Panc1 (cell line): ENCODE data around the gene RBPMS2. TPM values are rescaled to one million over a fixed set of nuclear protein-coding genes. Genes with fewer than 3 reads are reported as not detected.

Source experiments
- ATAC-seq: fragments of 200-7000 bp; cut with Tn5 transposase; 2 replicates; pipeline ENCODE4 v1.9.1; 2020; ENCODE audit warnings: mild to moderate bottlenecking, moderate library complexity
- BruUV-seq: library from RNA; stranded (reverse); fragments of 400-500 nt; replicated peaks from 2 replicates; lab custom pipeline; 2021; lab: Mats Ljungman, UMichigan
- CTCF ChIA-PET: fragments of 300-600 bp; sonication (Branson Sonifier 250); formaldehyde crosslinking; loops from one replicate; lab custom pipeline; 2022; ENCODE audit warnings: antibody characterized with exemption; lab: Charles Lee
- POLR2A ChIA-PET: fragments of 300-600 bp; sonication (Branson Sonifier 250); formaldehyde crosslinking; loops from one replicate; lab custom pipeline; 2022; ENCODE audit warnings: antibody characterized with exemption; lab: Charles Lee
- DNase-seq: peaks from one replicate; pipeline ENCODE4 v3.0.0-alpha.2; 2010; ENCODE audit warnings: low read depth, low spot score
- H3K27ac ChIP-seq: 2 replicates; pipeline ENCODE4 v1.5.1; 2011; ENCODE audit warnings: mild to moderate bottlenecking, low read length, inconsistent platforms
- H3K27me3 ChIP-seq: fragments of 200-500 bp; sonication (Bioruptor generic); 2 replicates; pipeline ENCODE4 v1.6.0; 2014; ENCODE audit warnings: low read length, inconsistent platforms; ENCODE audit not compliant: control insufficient read depth, insufficient read depth
- H3K36me3 ChIP-seq: fragments of 200-500 bp; sonication (Bioruptor generic); 2 replicates; pipeline ENCODE4 v1.5.1; 2014; ENCODE audit warnings: inconsistent platforms, mild to moderate bottlenecking, low read length, moderate library complexity; ENCODE audit not compliant: control insufficient read depth, insufficient read depth
- H3K4me1 ChIP-seq: 2 replicates; pipeline ENCODE4 v1.5.1; 2011; ENCODE audit warnings: inconsistent platforms, mild to moderate bottlenecking, low read length, moderate library complexity; ENCODE audit not compliant: control insufficient read depth, insufficient read depth
- H3K4me3 ChIP-seq, 2 experiments: 2 replicates each; pipeline ENCODE4 v1.5.1; 2011 to 2012; ENCODE audit warnings: low read depth in 2 of 2, low read length in 2 of 2, mild to moderate bottlenecking in 2 of 2, inconsistent platforms in 1 of 2, moderate library complexity in 1 of 2
- H3K9me3 ChIP-seq: fragments of 200-500 bp; sonication (Bioruptor generic); 2 replicates; pipeline ENCODE4 v1.5.1; 2014; ENCODE audit warnings: low read depth, mild to moderate bottlenecking, inconsistent platforms, low read length, moderate library complexity; ENCODE audit not compliant: control insufficient read depth, insufficient read depth
- POLR2AphosphoS5 ChIP-seq: IDR thresholded peaks from 2 replicates; pipeline ENCODE4 v1.6.1; 2012; ENCODE audit warnings: mild to moderate bottlenecking, low read depth, low read length, moderate library complexity
- REST ChIP-seq, 2 experiments: IDR thresholded peaks; 2 replicates each; pipeline ENCODE4 v1.6.1; 2011 to 2012; ENCODE audit warnings: low read depth in 2 of 2, control low read depth in 1 of 2, low read length in 1 of 2, mild to moderate bottlenecking in 1 of 2, moderate library complexity in 1 of 2; ENCODE audit not compliant: insufficient read depth in 1 of 2
- SIN3A ChIP-seq: IDR thresholded peaks from 2 replicates; pipeline ENCODE4 v1.6.1; 2012; ENCODE audit warnings: low read depth, mild to moderate bottlenecking, low read length, moderate library complexity, borderline replicate concordance; ENCODE audit not compliant: insufficient read depth
- TCF7L2 ChIP-seq: IDR thresholded peaks from 2 replicates; pipeline ENCODE4 v1.6.1; 2011; ENCODE audit warnings: mild to moderate bottlenecking, low read depth, low read length, inconsistent platforms
- in situ Hi-C: cut with HindIII; loops from 2 replicates; pipeline ENCODE4 v1.10.0; 2016; ENCODE audit warnings: low sequenced_read_pairs, low pct_unique_long_range_greater_than_20kb
- intact Hi-C: fragments of 100-400 bp; cut with micrococcal nuclease; formaldehyde crosslinking; loops from one replicate; pipeline ENCODE4 v1.10.0; 2022; ENCODE audit not compliant: unreplicated experiment
- total RNA-seq: library from RNA; stranded (reverse); gene quantifications from one replicate; pipeline ENCODE4 v1.2.1, GENCODE V29; 2021; ENCODE audit not compliant: unreplicated experiment
- TF ChIP-seq, protein P1 (sequence below): fragments of 450-650 bp; IDR thresholded peaks from 2 replicates; pipeline ENCODE4 v1.5.1; 2017; ENCODE audit warnings: mild to moderate bottlenecking

The RBPMS2 gene
- total RNA-seq, 1 experiment from 2014 or later = 33.7 TPM

GRCh38 chr15:64717735-64718495, 57.5 kb downstream of the RBPMS2 start (continued):
- TF ChIP-seq SIN3A = no peak

DNA sequence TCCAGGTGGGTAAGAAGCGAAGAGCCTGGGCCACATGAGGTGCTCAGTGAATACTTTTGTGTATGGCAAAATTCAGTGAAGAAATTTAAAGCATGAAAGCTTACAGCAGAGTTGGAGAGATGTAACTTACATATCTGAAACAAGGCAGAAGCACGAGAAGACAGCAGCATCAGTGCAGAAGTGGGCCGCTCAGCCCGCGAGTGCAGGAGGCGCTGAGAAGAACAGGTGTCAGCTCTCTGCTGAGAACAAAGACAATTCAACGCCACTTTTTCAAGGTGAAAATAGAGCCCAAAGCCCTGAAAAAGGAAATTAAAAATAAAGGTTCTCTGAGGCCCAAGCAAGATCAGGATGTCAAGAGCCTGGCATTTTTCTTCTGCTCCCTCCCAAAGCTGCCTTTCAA, 58.3 kb downstream of the RBPMS2 start:
- CTCF ChIA-PET = interaction anchor here (0.6 kb wide), 1 partner anchor 11 kb away, joined by 5 read pairs; no protein-coding TSS in a partner anchor

More for the DNA sequence above, 58.3 kb downstream of the RBPMS2 start:
- Histone ChIP-seq H3K4me3 (no peak overlapping the region), H3K36me3 (no peaks in the 10 kb centered on the region), H3K9me3 (no peaks in the 10 kb centered on the region), H3K27ac (no peak overlapping the region), H3K27me3 (no peaks in the 10 kb centered on the region), H3K4me1 (no peaks in the 10 kb centered on the region)
- in situ Hi-C loops = no loop called here
- POLR2A ChIA-PET = interaction anchor here (0.6 kb wide), 1 partner anchor 193 kb away, joined by 11 read pairs; no protein-coding TSS in a partner anchor
- BruUV-seq = no TSS peak
- ATAC-seq = no peak
- TF ChIP-seq POLR2AphosphoS5 (no peak), TCF7L2 (no peak), REST (IDR thresholded peaks at IDR 0.05; ENCODE audit: insufficient read depth in 1 of 2, low read depth in 2 of 2, low read length in 1 of 2) (no peak), SIN3A (no peak)
- TF ChIP-seq, protein P1, sequence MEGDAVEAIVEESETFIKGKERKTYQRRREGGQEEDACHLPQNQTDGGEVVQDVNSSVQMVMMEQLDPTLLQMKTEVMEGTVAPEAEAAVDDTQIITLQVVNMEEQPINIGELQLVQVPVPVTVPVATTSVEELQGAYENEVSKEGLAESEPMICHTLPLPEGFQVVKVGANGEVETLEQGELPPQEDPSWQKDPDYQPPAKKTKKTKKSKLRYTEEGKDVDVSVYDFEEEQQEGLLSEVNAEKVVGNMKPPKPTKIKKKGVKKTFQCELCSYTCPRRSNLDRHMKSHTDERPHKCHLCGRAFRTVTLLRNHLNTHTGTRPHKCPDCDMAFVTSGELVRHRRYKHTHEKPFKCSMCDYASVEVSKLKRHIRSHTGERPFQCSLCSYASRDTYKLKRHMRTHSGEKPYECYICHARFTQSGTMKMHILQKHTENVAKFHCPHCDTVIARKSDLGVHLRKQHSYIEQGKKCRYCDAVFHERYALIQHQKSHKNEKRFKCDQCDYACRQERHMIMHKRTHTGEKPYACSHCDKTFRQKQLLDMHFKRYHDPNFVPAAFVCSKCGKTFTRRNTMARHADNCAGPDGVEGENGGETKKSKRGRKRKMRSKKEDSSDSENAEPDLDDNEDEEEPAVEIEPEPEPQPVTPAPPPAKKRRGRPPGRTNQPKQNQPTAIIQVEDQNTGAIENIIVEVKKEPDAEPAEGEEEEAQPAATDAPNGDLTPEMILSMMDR = no peak
- intact Hi-C loops = no loop called here
- no peak for DNase-seq
